ENCODE measurements around the gene ARHGEF2. TPM values are rescaled to one million over a fixed set of nuclear protein-coding genes. Genes with fewer than 3 reads are reported as not detected.

The ARHGEF2 gene
- total and polyA plus RNA-seq, 9 of the 15 experiments (the other 6 are each of a cell fraction or from before 2014, with no cell fraction given): 7.1 to 162 (median 62.2) TPM

GRCh38 chr1:155976062-155976912 is 2.1 kb downstream of the ARHGEF2 start (continued):
- no peak for TF ChIP-seq ZNF133 (CRISPR knock-in tag; IDR thresholded peaks at IDR 0.05)
- TF ChIP-seq JUND (IDR thresholded peaks at IDR 0.05; ENCODE audit: borderline replicate concordance, low read depth, low read length): 0 out of 2 replicates have a peak, but pooled peaks have one; percentile 2
- no peak for TF ChIP-seq JUND (tag; IDR thresholded peaks at IDR 0.05; ENCODE audit: borderline replicate concordance, low read depth, low read length)
- TF ChIP-seq CTCFL (IDR thresholded peaks at IDR 0.05; ENCODE audit: borderline replicate concordance, insufficient read depth, low read depth, low read length, poor library complexity, severe bottlenecking): no peak
- TF ChIP-seq, protein P1, sequence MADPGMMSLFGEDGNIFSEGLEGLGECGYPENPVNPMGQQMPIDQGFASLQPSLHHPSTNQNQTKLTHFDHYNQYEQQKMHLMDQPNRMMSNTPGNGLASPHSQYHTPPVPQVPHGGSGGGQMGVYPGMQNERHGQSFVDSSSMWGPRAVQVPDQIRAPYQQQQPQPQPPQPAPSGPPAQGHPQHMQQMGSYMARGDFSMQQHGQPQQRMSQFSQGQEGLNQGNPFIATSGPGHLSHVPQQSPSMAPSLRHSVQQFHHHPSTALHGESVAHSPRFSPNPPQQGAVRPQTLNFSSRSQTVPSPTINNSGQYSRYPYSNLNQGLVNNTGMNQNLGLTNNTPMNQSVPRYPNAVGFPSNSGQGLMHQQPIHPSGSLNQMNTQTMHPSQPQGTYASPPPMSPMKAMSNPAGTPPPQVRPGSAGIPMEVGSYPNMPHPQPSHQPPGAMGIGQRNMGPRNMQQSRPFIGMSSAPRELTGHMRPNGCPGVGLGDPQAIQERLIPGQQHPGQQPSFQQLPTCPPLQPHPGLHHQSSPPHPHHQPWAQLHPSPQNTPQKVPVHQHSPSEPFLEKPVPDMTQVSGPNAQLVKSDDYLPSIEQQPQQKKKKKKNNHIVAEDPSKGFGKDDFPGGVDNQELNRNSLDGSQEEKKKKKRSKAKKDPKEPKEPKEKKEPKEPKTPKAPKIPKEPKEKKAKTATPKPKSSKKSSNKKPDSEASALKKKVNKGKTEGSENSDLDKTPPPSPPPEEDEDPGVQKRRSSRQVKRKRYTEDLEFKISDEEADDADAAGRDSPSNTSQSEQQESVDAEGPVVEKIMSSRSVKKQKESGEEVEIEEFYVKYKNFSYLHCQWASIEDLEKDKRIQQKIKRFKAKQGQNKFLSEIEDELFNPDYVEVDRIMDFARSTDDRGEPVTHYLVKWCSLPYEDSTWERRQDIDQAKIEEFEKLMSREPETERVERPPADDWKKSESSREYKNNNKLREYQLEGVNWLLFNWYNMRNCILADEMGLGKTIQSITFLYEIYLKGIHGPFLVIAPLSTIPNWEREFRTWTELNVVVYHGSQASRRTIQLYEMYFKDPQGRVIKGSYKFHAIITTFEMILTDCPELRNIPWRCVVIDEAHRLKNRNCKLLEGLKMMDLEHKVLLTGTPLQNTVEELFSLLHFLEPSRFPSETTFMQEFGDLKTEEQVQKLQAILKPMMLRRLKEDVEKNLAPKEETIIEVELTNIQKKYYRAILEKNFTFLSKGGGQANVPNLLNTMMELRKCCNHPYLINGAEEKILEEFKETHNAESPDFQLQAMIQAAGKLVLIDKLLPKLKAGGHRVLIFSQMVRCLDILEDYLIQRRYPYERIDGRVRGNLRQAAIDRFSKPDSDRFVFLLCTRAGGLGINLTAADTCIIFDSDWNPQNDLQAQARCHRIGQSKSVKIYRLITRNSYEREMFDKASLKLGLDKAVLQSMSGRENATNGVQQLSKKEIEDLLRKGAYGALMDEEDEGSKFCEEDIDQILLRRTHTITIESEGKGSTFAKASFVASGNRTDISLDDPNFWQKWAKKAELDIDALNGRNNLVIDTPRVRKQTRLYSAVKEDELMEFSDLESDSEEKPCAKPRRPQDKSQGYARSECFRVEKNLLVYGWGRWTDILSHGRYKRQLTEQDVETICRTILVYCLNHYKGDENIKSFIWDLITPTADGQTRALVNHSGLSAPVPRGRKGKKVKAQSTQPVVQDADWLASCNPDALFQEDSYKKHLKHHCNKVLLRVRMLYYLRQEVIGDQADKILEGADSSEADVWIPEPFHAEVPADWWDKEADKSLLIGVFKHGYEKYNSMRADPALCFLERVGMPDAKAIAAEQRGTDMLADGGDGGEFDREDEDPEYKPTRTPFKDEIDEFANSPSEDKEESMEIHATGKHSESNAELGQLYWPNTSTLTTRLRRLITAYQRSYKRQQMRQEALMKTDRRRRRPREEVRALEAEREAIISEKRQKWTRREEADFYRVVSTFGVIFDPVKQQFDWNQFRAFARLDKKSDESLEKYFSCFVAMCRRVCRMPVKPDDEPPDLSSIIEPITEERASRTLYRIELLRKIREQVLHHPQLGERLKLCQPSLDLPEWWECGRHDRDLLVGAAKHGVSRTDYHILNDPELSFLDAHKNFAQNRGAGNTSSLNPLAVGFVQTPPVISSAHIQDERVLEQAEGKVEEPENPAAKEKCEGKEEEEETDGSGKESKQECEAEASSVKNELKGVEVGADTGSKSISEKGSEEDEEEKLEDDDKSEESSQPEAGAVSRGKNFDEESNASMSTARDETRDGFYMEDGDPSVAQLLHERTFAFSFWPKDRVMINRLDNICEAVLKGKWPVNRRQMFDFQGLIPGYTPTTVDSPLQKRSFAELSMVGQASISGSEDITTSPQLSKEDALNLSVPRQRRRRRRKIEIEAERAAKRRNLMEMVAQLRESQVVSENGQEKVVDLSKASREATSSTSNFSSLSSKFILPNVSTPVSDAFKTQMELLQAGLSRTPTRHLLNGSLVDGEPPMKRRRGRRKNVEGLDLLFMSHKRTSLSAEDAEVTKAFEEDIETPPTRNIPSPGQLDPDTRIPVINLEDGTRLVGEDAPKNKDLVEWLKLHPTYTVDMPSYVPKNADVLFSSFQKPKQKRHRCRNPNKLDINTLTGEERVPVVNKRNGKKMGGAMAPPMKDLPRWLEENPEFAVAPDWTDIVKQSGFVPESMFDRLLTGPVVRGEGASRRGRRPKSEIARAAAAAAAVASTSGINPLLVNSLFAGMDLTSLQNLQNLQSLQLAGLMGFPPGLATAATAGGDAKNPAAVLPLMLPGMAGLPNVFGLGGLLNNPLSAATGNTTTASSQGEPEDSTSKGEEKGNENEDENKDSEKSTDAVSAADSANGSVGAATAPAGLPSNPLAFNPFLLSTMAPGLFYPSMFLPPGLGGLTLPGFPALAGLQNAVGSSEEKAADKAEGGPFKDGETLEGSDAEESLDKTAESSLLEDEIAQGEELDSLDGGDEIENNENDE (IDR thresholded peaks at IDR 0.05; ENCODE audit: low read depth, low read length): no peak
- peak; percentile 62; the same call in 1 of the 2 replicates for TF ChIP-seq DPF2 (IDR thresholded peaks at IDR 0.05)
- TF ChIP-seq MAZ (CRISPR knock-in tag; conservative IDR thresholded peaks at IDR 0.05 in 1 of 2, IDR thresholded peaks at IDR 0.05 in 1 of 2): peak in 1 of 2 experiments; percentile 60; a peak in 1 of 4 replicates
- TF ChIP-seq ZBTB33 (CRISPR knock-in tag; IDR thresholded peaks at IDR 0.05): no peak
- TF ChIP-seq ZNF511 (CRISPR knock-in tag; IDR thresholded peaks at IDR 0.05): no peak

Measured in K562 (cell line).